SK-N-SH treated with all-trans-retinoic acid at 6 μM for 48 hours (cell line): ENCODE measurements around the gene NBEAL1.

ENCODE experiments used
- ATAC-seq: fragments of 200-7000 bp; cut with Tn5 transposase; 3 replicates; pipeline ENCODE4 v1.9.1; 2020; ENCODE audit warnings: mild to moderate bottlenecking, moderate library complexity
- ARNTL ChIP-seq: fragments of 450-650 bp; formaldehyde crosslinking; IDR thresholded peaks from 2 replicates; pipeline ENCODE4 v1.5.0; 2020; ENCODE audit warnings: low read depth, mild to moderate bottlenecking, moderate library complexity, borderline replicate concordance
- BACH2 ChIP-seq: fragments of 250-450 bp; sonication (Bioruptor Pico); IDR thresholded peaks from 2 replicates; pipeline ENCODE4 v1.9.0; 2021; ENCODE audit warnings: mild to moderate bottlenecking, borderline replicate concordance
- CREB5 ChIP-seq: fragments of 250-450 bp; sonication (Bioruptor Pico); IDR thresholded peaks from 2 replicates; pipeline ENCODE4 v1.5.1; 2020; ENCODE audit warnings: low read depth, mild to moderate bottlenecking, moderate library complexity
- CSDC2 ChIP-seq: fragments of 250-450 bp; sonication (Bioruptor Pico); IDR thresholded peaks from 2 replicates; pipeline ENCODE4 v1.5.0; 2020; ENCODE audit warnings: mild to moderate bottlenecking, moderate library complexity
- CSRNP3 ChIP-seq: fragments of 250-450 bp; sonication (Bioruptor Pico); IDR thresholded peaks from 2 replicates; pipeline ENCODE4 v1.5.1; 2021; ENCODE audit warnings: mild to moderate bottlenecking, moderate library complexity
- ESRRG ChIP-seq: fragments of 250-450 bp; sonication (Bioruptor Pico); IDR thresholded peaks from 2 replicates; pipeline ENCODE4 v1.6.1; 2021; ENCODE audit warnings: mild to moderate bottlenecking
- GLIS3 ChIP-seq: fragments of 250-450 bp; sonication (Bioruptor Pico); IDR thresholded peaks from 2 replicates; pipeline ENCODE4 v1.5.0; 2020; ENCODE audit warnings: mild to moderate bottlenecking, moderate library complexity
- OSR1 ChIP-seq: fragments of 250-450 bp; sonication (Bioruptor Pico); IDR thresholded peaks from 2 replicates; pipeline ENCODE4 v1.8.0; 2022; ENCODE audit warnings: moderate library complexity, mild to moderate bottlenecking, inconsistent platforms
- POU6F1 ChIP-seq: fragments of 250-450 bp; sonication (Bioruptor Pico); IDR thresholded peaks from 2 replicates; pipeline ENCODE4 v1.8.0; 2021; ENCODE audit warnings: low read depth, mild to moderate bottlenecking, moderate library complexity, borderline replicate concordance
- PPARA ChIP-seq: fragments of 250-450 bp; sonication (Bioruptor Pico); IDR thresholded peaks from 2 replicates; pipeline ENCODE4 v1.5.0; 2020; ENCODE audit warnings: mild to moderate bottlenecking, borderline replicate concordance
- RARB ChIP-seq: fragments of 250-450 bp; sonication (Bioruptor Pico); IDR thresholded peaks from 2 replicates; pipeline ENCODE4 v1.8.0; 2021; ENCODE audit warnings: mild to moderate bottlenecking, moderate library complexity
- SNAI2 ChIP-seq: fragments of 250-450 bp; sonication (Bioruptor Pico); IDR thresholded peaks from 2 replicates; pipeline ENCODE4 v1.5.0; 2020; ENCODE audit warnings: mild to moderate bottlenecking, moderate library complexity
- TCF4 ChIP-seq: fragments of 250-450 bp; sonication (Bioruptor Pico); IDR thresholded peaks from 2 replicates; pipeline ENCODE4 v1.8.0; 2021; ENCODE audit warnings: mild to moderate bottlenecking, moderate library complexity, borderline replicate concordance
- TOX ChIP-seq: fragments of 250-450 bp; sonication (Bioruptor Pico); IDR thresholded peaks from 2 replicates; pipeline ENCODE4 v1.8.0; 2021; ENCODE audit warnings: mild to moderate bottlenecking, moderate library complexity, borderline replicate concordance
- TSHZ2 ChIP-seq: fragments of 250-450 bp; sonication (Bioruptor Pico); IDR thresholded peaks from 2 replicates; pipeline ENCODE4 v1.5.0; 2020; ENCODE audit warnings: mild to moderate bottlenecking, moderate library complexity
- ZC3H10 ChIP-seq: fragments of 250-450 bp; sonication (Bioruptor Pico); IDR thresholded peaks from 2 replicates; pipeline ENCODE4 v1.5.1; 2021; ENCODE audit warnings: mild to moderate bottlenecking, moderate library complexity
- ZFP3 ChIP-seq: fragments of 250-450 bp; sonication (Bioruptor Pico); IDR thresholded peaks from 2 replicates; pipeline ENCODE4 v1.5.0; 2020; ENCODE audit warnings: mild to moderate bottlenecking, moderate library complexity
- ZNF565 ChIP-seq: fragments of 450-650 bp; formaldehyde crosslinking; conservative IDR thresholded peaks from 2 replicates; pipeline ENCODE4 v1.5.0; 2020; ENCODE audit warnings: low read depth, mild to moderate bottlenecking, moderate library complexity
- ZNF70 ChIP-seq: fragments of 450-650 bp; formaldehyde crosslinking; IDR thresholded peaks from 2 replicates; pipeline ENCODE4 v1.5.0; 2020; ENCODE audit warnings: mild to moderate bottlenecking, moderate library complexity
- ZNF8 ChIP-seq: fragments of 450-650 bp; formaldehyde crosslinking; IDR thresholded peaks from 2 replicates; pipeline ENCODE4 v1.5.0; 2020; ENCODE audit warnings: mild to moderate bottlenecking, moderate library complexity

Gene NBEAL1

GRCh38 chr2:203167751-203168150 is 153.1 kb downstream of the NBEAL1 start:
- no peak for ATAC-seq
- TF ChIP-seq ZNF8 (CRISPR knock-in tag) (no peak), OSR1 (CRISPR knock-in tag) (no peak), BACH2 (CRISPR knock-in tag) (no peak), TOX (CRISPR knock-in tag) (no peak), CSDC2 (CRISPR knock-in tag) (no peak), TSHZ2 (no peak), ZFP3 (CRISPR knock-in tag) (no peak), RARB (CRISPR knock-in tag) (no peak), TCF4 (no peak), ZC3H10 (CRISPR knock-in tag) (no peak), ESRRG (no peak), POU6F1 (CRISPR knock-in tag) (no peak), CREB5 (CRISPR knock-in tag) (no peak), PPARA (CRISPR knock-in tag) (no peak), GLIS3 (CRISPR knock-in tag) (no peak), ZNF70 (CRISPR knock-in tag) (no peak), ZNF565 (CRISPR knock-in tag) (no peak), SNAI2 (CRISPR knock-in tag) (no peak)

GRCh38 chr2:203170502-203170901 is 155.8 kb downstream of the NBEAL1 start:
- no peak for ATAC-seq

GRCh38 chr2:203175371-203175770 is 160.7 kb downstream of the NBEAL1 start:
- ATAC-seq: peak; percentile 86
- no peak for TF ChIP-seq OSR1 (CRISPR knock-in tag)
- TF ChIP-seq, all 23 proteins: peak for 0

More at GRCh38 chr2:203170502-203170901, 155.8 kb downstream of the NBEAL1 start:
- TF ChIP-seq BACH2 (CRISPR knock-in tag) (no peak), ARNTL (CRISPR knock-in tag) (no peak), TCF4 (no peak), OSR1 (CRISPR knock-in tag) (no peak)

- no peak for ATAC-seq
- no peak for TF ChIP-seq OSR1 (CRISPR knock-in tag)
- TF ChIP-seq ZNF70 (CRISPR knock-in tag): no peak
- no peak for TF ChIP-seq POU6F1 (CRISPR knock-in tag)
- no peak for TF ChIP-seq ZFP3 (CRISPR knock-in tag)
- no peak for TF ChIP-seq ARNTL (CRISPR knock-in tag)
- no peak for TF ChIP-seq TOX (CRISPR knock-in tag)
- TF ChIP-seq TSHZ2: no peak
- TF ChIP-seq ESRRG: no peak
- no peak for TF ChIP-seq CREB5 (CRISPR knock-in tag)
- no peak for TF ChIP-seq CSRNP3 (CRISPR knock-in tag)
These were observed 162.7 kb downstream of the NBEAL1 start for GRCh38 chr2:203177361-203177760.
